Measurements from ENCODE around the gene ZNF805. TPM values are rescaled to one million over a fixed set of nuclear protein-coding genes. Genes with fewer than 3 reads are reported as not detected.

The ZNF805 gene
- total RNA-seq, 1 experiment from 2014 or later: 14.1 TPM

DNA sequence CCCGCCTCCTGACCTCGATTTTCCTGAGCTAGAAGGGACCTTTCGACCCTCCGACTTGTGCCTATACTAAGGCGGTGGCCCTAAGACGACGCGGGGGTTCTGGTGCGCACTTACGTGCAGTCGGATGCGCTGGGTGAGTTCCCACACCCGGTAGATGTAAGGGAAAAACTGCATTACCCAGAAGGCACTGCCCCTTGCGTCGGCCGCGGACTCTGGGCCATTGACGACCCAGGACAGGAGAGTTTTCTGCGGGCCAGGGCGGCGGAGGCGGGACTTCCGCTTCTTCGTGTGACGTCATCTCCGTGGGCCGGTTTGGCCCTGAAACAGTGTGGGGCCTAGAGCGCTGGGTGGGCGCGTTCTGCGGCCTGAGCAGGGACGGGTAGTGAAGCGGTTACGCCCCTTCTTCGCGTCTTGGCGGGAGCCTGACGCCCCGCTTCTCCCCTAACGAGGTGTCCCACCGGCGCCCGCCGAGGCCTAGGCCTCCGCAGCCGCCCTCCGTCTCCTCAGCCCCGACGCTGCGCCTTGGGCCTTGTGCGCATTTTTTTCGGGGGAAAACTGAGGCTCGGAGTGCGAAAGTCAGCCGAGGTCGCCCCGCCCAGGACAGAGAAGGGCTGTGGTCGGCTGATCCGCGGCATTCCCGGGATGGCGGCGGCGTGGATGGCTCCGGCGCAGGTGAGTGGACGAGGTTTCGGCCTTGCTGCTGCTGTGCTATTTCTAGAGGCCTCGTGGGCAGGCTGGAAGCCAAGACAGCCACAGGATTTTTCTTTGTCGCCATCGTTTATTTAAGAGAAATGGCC, 39.9 kb downstream of the ZNF805 start, which contains the start of gene ZNF460:
Gene ZNF460, plus strand, starts transcription at position 321 of the 797 bp plus-strand sequence. Its CDS starts 322 bp downstream, at position 643.
- peaks cover 12% of the 10 kb centered on the region for H3K36me3 Mint-ChIP-seq (ENCODE audit: insufficient read depth, unreplicated experiment)
- CTCF ChIA-PET: no interaction called here
- H3K4me1 Mint-ChIP-seq (ENCODE audit: low read depth, unreplicated experiment): peaks cover 12% of the 10 kb centered on the region
- no peak within 1 kb of the TSS for H3K27ac Mint-ChIP-seq (ENCODE audit: unreplicated experiment)
- TF ChIP-seq, protein P1, sequence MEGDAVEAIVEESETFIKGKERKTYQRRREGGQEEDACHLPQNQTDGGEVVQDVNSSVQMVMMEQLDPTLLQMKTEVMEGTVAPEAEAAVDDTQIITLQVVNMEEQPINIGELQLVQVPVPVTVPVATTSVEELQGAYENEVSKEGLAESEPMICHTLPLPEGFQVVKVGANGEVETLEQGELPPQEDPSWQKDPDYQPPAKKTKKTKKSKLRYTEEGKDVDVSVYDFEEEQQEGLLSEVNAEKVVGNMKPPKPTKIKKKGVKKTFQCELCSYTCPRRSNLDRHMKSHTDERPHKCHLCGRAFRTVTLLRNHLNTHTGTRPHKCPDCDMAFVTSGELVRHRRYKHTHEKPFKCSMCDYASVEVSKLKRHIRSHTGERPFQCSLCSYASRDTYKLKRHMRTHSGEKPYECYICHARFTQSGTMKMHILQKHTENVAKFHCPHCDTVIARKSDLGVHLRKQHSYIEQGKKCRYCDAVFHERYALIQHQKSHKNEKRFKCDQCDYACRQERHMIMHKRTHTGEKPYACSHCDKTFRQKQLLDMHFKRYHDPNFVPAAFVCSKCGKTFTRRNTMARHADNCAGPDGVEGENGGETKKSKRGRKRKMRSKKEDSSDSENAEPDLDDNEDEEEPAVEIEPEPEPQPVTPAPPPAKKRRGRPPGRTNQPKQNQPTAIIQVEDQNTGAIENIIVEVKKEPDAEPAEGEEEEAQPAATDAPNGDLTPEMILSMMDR (IDR thresholded peaks at IDR 0.05; ENCODE audit: unreplicated experiment): no peak
- TSS peak; percentile 27 for BruUV-seq (replicated peaks)
- no peak within 1 kb of the TSS for H3K4me3 Mint-ChIP-seq (ENCODE audit: low read depth, unreplicated experiment)
- DNase-seq: peak; percentile 98
- H3K27me3 Mint-ChIP-seq (ENCODE audit: unreplicated experiment): no peaks in the 10 kb centered on the region
- H3K9me3 Mint-ChIP-seq (ENCODE audit: low read depth, unreplicated experiment): peaks cover 5% of the 10 kb centered on the region
- intact Hi-C loops (cut with micrococcal nuclease; ENCODE audit: unreplicated experiment): loop anchor here (2.0 kb wide), 1 partner anchor 40 kb away; the partner anchor contains the start of gene ZNF805

DNA sequence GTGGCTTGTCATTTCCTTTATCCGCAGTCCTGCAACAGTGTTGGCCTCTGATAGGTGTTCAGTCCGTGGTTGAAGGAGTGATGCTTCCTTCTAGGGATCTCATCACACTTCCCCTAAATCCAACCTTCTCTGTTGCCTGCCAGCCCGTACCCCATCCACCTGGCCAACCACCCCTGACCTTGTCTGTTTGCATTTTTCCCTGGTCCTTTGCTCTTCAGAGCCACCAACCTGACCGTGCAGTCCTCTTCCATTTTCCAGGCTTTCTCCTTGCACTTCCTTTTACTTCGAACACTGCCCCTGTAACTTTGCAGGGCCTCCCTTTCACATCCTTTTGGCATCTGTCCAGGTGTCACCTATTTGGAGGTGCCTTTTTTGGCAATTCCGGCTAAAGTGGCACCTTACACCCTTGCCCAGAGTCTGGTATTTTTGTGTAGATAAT, 40.5 kb downstream of the ZNF805 start:
- H3K4me1 Mint-ChIP-seq (ENCODE audit: low read depth, unreplicated experiment): peaks cover 12% of the 10 kb centered on the region
- no TSS peak for BruUV-seq (replicated peaks)
- peaks cover 9% of the 10 kb centered on the region for H3K9me3 Mint-ChIP-seq (ENCODE audit: low read depth, unreplicated experiment)
- no peak overlapping the region for H3K27ac Mint-ChIP-seq (ENCODE audit: unreplicated experiment)
- TF ChIP-seq, protein P1 (IDR thresholded peaks at IDR 0.05; ENCODE audit: unreplicated experiment): no peak
- H3K4me3 Mint-ChIP-seq (ENCODE audit: low read depth, unreplicated experiment): no peak overlapping the region
- peaks cover 11% of the 10 kb centered on the region for H3K36me3 Mint-ChIP-seq (ENCODE audit: insufficient read depth, unreplicated experiment)
- intact Hi-C loops (cut with micrococcal nuclease; ENCODE audit: unreplicated experiment): loop anchor here (2.0 kb wide), 1 partner anchor 40 kb away; the partner anchor contains the start of gene ZNF805
- CTCF ChIA-PET: no interaction called here
- peak; percentile 56 for DNase-seq
- H3K27me3 Mint-ChIP-seq (ENCODE audit: unreplicated experiment): no peaks in the 10 kb centered on the region

DNA sequence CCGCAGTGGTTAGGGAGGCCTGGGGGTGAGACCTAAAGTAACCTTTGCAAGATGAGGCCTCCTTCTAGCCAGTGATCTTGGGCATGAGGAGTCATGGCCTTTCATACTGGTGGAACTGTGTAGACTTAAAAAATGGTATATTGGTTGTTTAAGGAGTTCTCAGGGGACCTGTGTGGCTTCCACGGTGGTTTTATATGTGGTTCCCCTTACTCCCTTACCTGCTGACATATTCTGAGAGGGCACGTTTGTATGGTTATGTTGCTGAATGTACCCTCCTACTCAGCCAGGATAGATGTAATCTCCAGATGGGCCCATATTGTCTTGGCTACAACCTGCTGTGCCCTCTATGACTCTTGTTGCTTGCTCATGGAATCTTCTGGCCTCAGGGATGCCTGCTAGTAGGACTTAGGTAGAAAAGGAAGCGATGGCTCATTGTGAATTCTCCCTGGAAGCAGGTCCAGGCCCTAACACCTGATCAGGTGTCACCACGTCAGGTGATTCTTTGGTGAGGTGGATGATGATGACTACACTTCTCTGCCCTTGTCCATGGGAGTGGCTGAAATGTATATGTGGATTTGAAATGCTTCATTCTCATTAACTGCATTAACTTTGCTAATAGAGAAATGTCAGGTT, 41.7 kb downstream of the ZNF805 start:
- DNase-seq: no peak

DNA sequence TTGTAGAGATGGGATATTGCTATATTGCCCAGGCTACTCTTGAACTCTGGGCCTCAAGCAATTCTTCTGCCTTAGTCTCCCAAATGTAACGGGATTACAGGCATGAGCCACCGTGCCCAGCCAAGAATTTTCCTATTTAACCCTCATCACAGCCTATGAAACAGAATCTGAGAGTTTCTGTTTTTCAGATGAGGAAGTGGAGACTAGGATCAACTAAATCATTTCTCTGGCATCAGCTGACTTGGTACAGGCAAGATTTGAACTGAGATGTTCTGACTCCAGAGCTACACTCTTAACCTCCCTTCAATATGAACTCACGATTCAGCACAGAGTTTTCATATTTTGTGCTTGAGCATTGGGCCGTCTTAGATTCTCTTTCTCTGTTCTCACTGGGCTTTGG, 47.9 kb downstream of the ZNF805 start:
- no peak overlapping the region for H3K27ac Mint-ChIP-seq (ENCODE audit: unreplicated experiment)
- H3K4me1 Mint-ChIP-seq (ENCODE audit: low read depth, unreplicated experiment): no peaks in the 10 kb centered on the region
- BruUV-seq (replicated peaks): no TSS peak
- peaks cover 33% of the 10 kb centered on the region for H3K36me3 Mint-ChIP-seq (ENCODE audit: insufficient read depth, unreplicated experiment)
- H3K27me3 Mint-ChIP-seq (ENCODE audit: unreplicated experiment): no peaks in the 10 kb centered on the region
- intact Hi-C loops (cut with micrococcal nuclease; ENCODE audit: unreplicated experiment): no loop called here
- H3K9me3 Mint-ChIP-seq (ENCODE audit: low read depth, unreplicated experiment): peaks cover 35% of the 10 kb centered on the region
- TF ChIP-seq, protein P1 (IDR thresholded peaks at IDR 0.05; ENCODE audit: unreplicated experiment): no peak
- DNase-seq: no peak
- no peak overlapping the region for H3K4me3 Mint-ChIP-seq (ENCODE audit: low read depth, unreplicated experiment)
- CTCF ChIA-PET: no interaction called here

More for the DNA sequence above, 41.7 kb downstream of the ZNF805 start:
- peaks cover 11% of the 10 kb centered on the region for H3K9me3 Mint-ChIP-seq (ENCODE audit: low read depth, unreplicated experiment)
- H3K36me3 Mint-ChIP-seq (ENCODE audit: insufficient read depth, unreplicated experiment): peaks cover 8% of the 10 kb centered on the region
- no peak overlapping the region for H3K4me3 Mint-ChIP-seq (ENCODE audit: low read depth, unreplicated experiment)
- intact Hi-C loops (cut with micrococcal nuclease; ENCODE audit: unreplicated experiment): no loop called here
- TF ChIP-seq, protein P1 (IDR thresholded peaks at IDR 0.05; ENCODE audit: unreplicated experiment): no peak
- no TSS peak for BruUV-seq (replicated peaks)
- peaks cover 12% of the 10 kb centered on the region for H3K4me1 Mint-ChIP-seq (ENCODE audit: low read depth, unreplicated experiment)
- H3K27ac Mint-ChIP-seq (ENCODE audit: unreplicated experiment): no peak overlapping the region
- H3K27me3 Mint-ChIP-seq (ENCODE audit: unreplicated experiment): no peaks in the 10 kb centered on the region
- CTCF ChIA-PET: no interaction called here

All from Calu3 (cell line).